ENCODE measurements around the gene DIAPH2.

DNA sequence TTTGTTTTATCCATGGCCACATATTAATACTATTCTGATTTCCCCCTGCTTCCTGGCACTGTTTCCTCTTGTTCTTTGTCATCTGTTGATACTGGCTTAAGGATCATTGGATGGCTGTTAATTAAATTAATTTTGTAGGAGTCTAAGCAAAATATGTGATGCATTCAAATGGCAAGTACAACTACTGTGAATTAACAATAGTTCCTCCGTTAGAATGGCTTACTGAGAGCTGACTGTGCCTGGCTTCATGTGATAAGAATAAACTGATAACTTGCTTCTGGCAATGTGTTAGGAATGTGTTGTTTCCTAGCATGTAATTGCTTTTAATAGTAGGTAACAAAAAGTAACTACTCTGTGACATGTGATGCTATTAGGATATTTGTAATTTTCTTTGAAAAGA, 297.5 kb downstream of the DIAPH2 start:
- TF ChIP-seq EZH2phosphoT487 (IDR thresholded peaks at IDR 0.05; ENCODE audit: insufficient read depth, low read depth) (no peak), EZH2 (IDR thresholded peaks at IDR 0.05; ENCODE audit: insufficient read depth, poor library complexity, severe bottlenecking) (no peak)

Data from GM23248 (cell line).